Chondrocyte (in vitro differentiated cells): Measurements from ENCODE around the gene MYCBPAP. TPM values are rescaled to one million over a fixed set of nuclear protein-coding genes. Genes with fewer than 3 reads are reported as not detected.

ENCODE experiments used
- DNase-seq: peaks from one replicate; pipeline ENCODE4 v3.0.0; 2021; ENCODE audit warnings: mixed read lengths, low spot score
- H3K27ac Mint-ChIP-seq: one replicate; pipeline ENCODE4 v1.8.0; 2021; ENCODE audit warnings: mild to moderate bottlenecking, moderate library complexity, mixed read lengths; ENCODE audit not compliant: unreplicated experiment
- H3K27me3 Mint-ChIP-seq: 2 replicates; pipeline ENCODE4 v1.8.0; 2021; ENCODE audit warnings: low read depth, mixed read lengths
- H3K36me3 Mint-ChIP-seq: 2 replicates; pipeline ENCODE4 v1.8.0; 2021; ENCODE audit warnings: low read depth, mixed read lengths
- H3K4me1 Mint-ChIP-seq: 2 replicates; pipeline ENCODE4 v1.8.0; 2021; ENCODE audit warnings: low read depth, mild to moderate bottlenecking, mixed read lengths
- H3K4me3 Mint-ChIP-seq: one replicate; pipeline ENCODE4 v1.8.0; 2021; ENCODE audit warnings: mild to moderate bottlenecking, moderate library complexity, mixed read lengths; ENCODE audit not compliant: unreplicated experiment
- H3K9me3 Mint-ChIP-seq: 2 replicates; pipeline ENCODE4 v1.8.0; 2021; ENCODE audit warnings: low read depth, mixed read lengths
- total RNA-seq: library from RNA; stranded (reverse); gene quantifications from 3 replicates; pipeline ENCODE4 v1.2.1, GENCODE V29; 2021
- TF ChIP-seq, protein P1 (sequence below): fragments of 200-600 bp; sonication (generic); IDR thresholded peaks from 2 replicates; pipeline ENCODE4 v1.5.0; 2021; ENCODE audit warnings: antibody characterized with exemption, mild to moderate bottlenecking, moderate library complexity

Gene MYCBPAP
- total RNA-seq, 1 donor from 2014 or later: 0.99 TPM

DNA sequence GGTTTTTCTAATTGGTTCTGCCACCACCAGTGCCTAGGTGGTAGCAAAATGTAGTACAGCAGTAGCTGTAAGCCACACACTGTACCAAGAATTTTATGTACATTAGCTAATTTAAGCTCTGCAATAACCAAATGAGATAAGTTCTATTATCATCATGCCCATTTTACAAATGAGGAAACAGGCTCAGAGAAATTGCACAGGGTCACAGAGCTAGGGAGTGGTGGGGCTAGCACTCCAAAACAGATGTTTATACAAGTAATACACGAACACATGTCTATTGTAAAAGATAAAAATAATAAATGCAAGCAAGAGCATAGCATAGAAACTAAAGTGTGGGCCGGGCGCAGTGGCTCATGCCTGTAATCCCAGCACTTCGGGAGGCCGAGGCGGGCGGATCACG, 16.0 kb upstream of the MYCBPAP start:
- H3K36me3 Mint-ChIP-seq: no peaks in the 10 kb centered on the region
- no peak overlapping the region for H3K27ac Mint-ChIP-seq
- TF ChIP-seq, protein P1, sequence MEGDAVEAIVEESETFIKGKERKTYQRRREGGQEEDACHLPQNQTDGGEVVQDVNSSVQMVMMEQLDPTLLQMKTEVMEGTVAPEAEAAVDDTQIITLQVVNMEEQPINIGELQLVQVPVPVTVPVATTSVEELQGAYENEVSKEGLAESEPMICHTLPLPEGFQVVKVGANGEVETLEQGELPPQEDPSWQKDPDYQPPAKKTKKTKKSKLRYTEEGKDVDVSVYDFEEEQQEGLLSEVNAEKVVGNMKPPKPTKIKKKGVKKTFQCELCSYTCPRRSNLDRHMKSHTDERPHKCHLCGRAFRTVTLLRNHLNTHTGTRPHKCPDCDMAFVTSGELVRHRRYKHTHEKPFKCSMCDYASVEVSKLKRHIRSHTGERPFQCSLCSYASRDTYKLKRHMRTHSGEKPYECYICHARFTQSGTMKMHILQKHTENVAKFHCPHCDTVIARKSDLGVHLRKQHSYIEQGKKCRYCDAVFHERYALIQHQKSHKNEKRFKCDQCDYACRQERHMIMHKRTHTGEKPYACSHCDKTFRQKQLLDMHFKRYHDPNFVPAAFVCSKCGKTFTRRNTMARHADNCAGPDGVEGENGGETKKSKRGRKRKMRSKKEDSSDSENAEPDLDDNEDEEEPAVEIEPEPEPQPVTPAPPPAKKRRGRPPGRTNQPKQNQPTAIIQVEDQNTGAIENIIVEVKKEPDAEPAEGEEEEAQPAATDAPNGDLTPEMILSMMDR: no peak
- no peak overlapping the region for H3K4me3 Mint-ChIP-seq
- DNase-seq: no peak
- H3K27me3 Mint-ChIP-seq: no peaks in the 10 kb centered on the region
- H3K4me1 Mint-ChIP-seq: peaks cover 5% of the 10 kb centered on the region
- H3K9me3 Mint-ChIP-seq: no peaks in the 10 kb centered on the region

DNA sequence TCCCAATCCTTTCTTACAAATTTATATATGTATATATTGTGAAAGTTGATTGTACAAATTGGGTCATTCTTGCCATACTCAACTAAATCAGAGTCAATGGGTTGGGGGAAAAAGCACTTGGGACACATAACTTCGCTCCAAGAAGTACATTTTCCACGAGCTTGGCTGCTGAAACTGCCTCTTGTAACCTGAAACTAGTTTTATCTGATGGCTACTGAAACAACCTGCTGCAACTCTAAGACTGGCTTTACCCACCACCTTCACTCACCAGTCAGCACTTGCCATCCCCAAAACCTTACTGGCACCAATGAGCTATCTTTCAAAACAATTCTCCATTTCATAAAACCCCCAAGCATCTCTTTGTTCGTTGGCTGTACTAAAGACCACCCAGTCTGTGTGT, 14.5 kb upstream of the MYCBPAP start:
- DNase-seq: no peak
- H3K4me3 Mint-ChIP-seq: no peak overlapping the region
- TF ChIP-seq, protein P1: no peak
- H3K4me1 Mint-ChIP-seq: peaks cover 5% of the 10 kb centered on the region
- H3K27me3 Mint-ChIP-seq: no peaks in the 10 kb centered on the region
- no peaks in the 10 kb centered on the region for H3K36me3 Mint-ChIP-seq
- no peak overlapping the region for H3K27ac Mint-ChIP-seq
- H3K9me3 Mint-ChIP-seq: no peaks in the 10 kb centered on the region

DNA sequence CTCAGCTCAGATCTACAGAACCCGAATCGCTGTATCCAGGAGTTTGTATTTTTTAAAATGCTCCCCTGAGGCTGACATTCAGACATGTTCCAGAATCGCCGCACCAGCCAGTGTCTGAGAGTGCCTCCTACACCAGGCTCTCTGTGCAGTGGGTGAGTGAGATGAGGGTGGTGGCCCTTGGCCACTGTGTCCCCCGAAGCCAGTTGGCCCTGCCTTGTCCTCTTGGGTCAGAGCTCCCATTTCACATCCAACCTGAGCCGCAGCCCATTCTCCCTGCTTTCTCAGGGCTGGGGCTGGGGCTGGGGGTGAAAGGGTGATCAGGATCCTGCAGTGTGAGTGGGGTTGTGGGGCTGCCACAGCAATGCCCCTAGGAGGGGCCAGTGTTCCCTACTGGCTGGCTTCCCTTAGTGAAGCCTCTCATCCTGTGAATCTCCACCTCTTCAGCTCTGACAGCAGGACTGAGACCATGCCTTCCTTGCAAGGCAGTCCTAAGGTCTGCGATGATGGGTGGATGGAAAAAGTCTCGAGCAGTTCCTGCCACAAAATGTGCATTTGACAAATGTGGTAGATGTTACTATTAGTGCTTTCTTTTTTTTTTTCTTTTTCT, 12.9 kb upstream of the MYCBPAP start:
- Mint-ChIP-seq H3K27ac (no peak overlapping the region), H3K27me3 (no peaks in the 10 kb centered on the region), H3K4me3 (no peak overlapping the region), H3K36me3 (no peaks in the 10 kb centered on the region), H3K4me1 (peaks cover 5% of the 10 kb centered on the region), H3K9me3 (no peaks in the 10 kb centered on the region)
- DNase-seq: no peak
- TF ChIP-seq, protein P1: no peak

DNA sequence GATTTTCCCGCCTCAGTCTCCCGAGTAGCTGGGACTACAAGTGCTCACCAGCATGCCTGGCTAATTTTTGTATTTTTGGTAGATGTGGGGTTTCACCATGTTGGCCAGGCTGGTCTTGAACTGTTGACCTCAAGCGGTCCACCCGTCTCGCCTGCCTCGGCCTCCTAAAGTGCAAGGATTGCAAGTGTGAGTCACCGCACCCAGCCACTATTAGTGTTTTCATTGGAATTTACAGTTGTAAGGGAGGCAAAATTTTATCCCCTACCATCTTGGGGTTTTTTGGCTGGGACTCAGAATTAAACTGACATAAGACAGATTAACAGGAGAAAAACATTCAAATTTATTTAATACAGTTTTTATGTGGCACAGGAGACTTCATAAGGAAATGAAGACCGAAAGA, 12.3 kb upstream of the MYCBPAP start:
- Mint-ChIP-seq H3K9me3 (no peaks in the 10 kb centered on the region), H3K36me3 (no peaks in the 10 kb centered on the region), H3K4me1 (peaks cover 5% of the 10 kb centered on the region), H3K4me3 (no peak overlapping the region), H3K27me3 (no peaks in the 10 kb centered on the region), H3K27ac (no peak overlapping the region)
- TF ChIP-seq, protein P1: no peak
- no peak for DNase-seq

DNA sequence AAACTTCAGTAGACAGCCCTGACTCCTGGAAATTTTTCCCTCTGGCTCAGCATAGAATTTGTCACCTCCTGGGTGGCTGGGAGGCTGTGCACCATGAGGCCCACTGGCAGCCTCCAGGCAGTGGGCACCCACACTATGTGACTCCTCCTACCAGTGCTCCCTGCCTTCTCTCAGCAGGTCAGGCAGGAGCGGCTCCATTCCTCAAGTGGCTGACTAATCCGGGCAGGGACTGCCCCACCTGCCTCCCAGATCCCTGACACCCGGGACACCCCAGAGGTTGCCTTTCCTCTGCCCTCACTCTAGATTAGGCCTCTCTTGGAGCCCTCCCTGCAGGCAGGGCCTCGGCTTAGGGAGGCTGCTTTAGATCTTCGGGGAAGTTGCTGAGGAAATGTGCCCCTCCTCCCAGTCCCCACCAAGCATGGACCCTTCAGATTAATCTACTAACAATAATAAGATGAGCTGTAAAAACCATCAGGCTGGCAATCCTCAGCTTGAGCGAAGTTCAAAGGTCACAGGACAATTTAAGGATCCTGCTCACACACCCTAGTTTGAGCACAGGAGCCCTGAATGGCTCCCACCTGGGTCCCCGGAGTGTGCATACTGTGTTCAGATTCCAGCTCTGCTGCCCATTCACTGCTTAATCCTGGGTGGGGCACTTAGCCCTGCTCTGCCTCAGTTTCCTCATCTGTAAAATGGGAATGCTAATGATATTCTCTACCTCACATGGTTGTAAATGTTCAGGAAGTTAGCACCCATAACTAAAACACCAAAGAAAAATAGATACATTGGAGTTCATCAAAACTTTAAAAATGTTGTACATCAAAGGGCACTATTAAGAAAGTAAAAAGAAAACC, 10.0 kb upstream of the MYCBPAP start:
- H3K27ac Mint-ChIP-seq: no peak overlapping the region
- no peaks in the 10 kb centered on the region for H3K27me3 Mint-ChIP-seq
- H3K4me3 Mint-ChIP-seq: no peak overlapping the region
- peaks cover 5% of the 10 kb centered on the region for H3K4me1 Mint-ChIP-seq
- DNase-seq: no peak
- H3K9me3 Mint-ChIP-seq: no peaks in the 10 kb centered on the region
- no peaks in the 10 kb centered on the region for H3K36me3 Mint-ChIP-seq
- TF ChIP-seq, protein P1: no peak
